Astrocyte (in vitro differentiated cells and primary cell): ENCODE results near the gene C21orf91. TPM values are rescaled to one million over a fixed set of nuclear protein-coding genes. Genes with fewer than 3 reads are reported as not detected.

ENCODE experiments used
- DNase-seq: peaks from one replicate; pipeline ENCODE4 v3.0.0-alpha.2; 2010; ENCODE audit warnings: low read depth
- FAIRE-seq: peaks from 2 replicates; lab custom pipeline; 2011; peaks lifted over from hg19 to GRCh38; lab: Jason Lieb, UNC
- H2AFZ ChIP-seq: 2 replicates; pipeline ENCODE4 v1.6.0; 2012; ENCODE audit warnings: low read depth, low read length, inconsistent platforms
- H3K27ac ChIP-seq: 2 replicates; pipeline ENCODE4 v1.5.1; 2011; ENCODE audit warnings: low read depth, low read length, inconsistent platforms
- H3K27me3 ChIP-seq: 2 replicates; pipeline ENCODE4 v1.6.0; 2011; ENCODE audit warnings: low read length, inconsistent platforms; ENCODE audit not compliant: insufficient read depth
- H3K36me3 ChIP-seq: 2 replicates; pipeline ENCODE4 v1.5.1; 2011; ENCODE audit warnings: low read length, inconsistent platforms; ENCODE audit not compliant: insufficient read depth
- H3K4me1 ChIP-seq: 2 replicates; pipeline ENCODE4 v1.5.1; 2011; ENCODE audit warnings: low read length, inconsistent platforms; ENCODE audit not compliant: insufficient read depth
- H3K4me2 ChIP-seq: 2 replicates; pipeline ENCODE4 v1.6.0; 2012; ENCODE audit warnings: low read length, inconsistent platforms
- H3K4me3 ChIP-seq: 2 replicates; pipeline ENCODE4 v1.5.1; 2011; ENCODE audit warnings: low read depth, mild to moderate bottlenecking, low read length, inconsistent platforms; ENCODE audit not compliant: insufficient read depth
- H3K79me2 ChIP-seq: 2 replicates; pipeline ENCODE4 v1.6.0; 2012; ENCODE audit warnings: mild to moderate bottlenecking, low read length, inconsistent platforms; ENCODE audit not compliant: insufficient read depth
- H3K9ac ChIP-seq: 2 replicates; pipeline ENCODE4 v1.6.0; 2012; ENCODE audit warnings: mild to moderate bottlenecking, low read length, inconsistent platforms
- H3K9me3 ChIP-seq: 2 replicates; pipeline ENCODE4 v1.5.1; 2012; ENCODE audit warnings: low read depth, mild to moderate bottlenecking, low read length, inconsistent platforms; ENCODE audit not compliant: insufficient read depth
- H4K20me1 ChIP-seq: 2 replicates; pipeline ENCODE4 v1.6.0; 2012; ENCODE audit warnings: low read length, inconsistent platforms; ENCODE audit not compliant: insufficient read depth
- H3K27ac Mint-ChIP-seq: one replicate; pipeline ENCODE4 v1.8.0; 2021; ENCODE audit warnings: mild to moderate bottlenecking, mixed read lengths; ENCODE audit not compliant: unreplicated experiment
- H3K27me3 Mint-ChIP-seq: one replicate; pipeline ENCODE4 v1.8.0; 2021; ENCODE audit warnings: low read depth, mixed read lengths; ENCODE audit not compliant: unreplicated experiment
- H3K36me3 Mint-ChIP-seq: one replicate; pipeline ENCODE4 v1.8.0; 2021; ENCODE audit warnings: low read depth, mixed read lengths; ENCODE audit not compliant: unreplicated experiment
- H3K4me1 Mint-ChIP-seq: one replicate; pipeline ENCODE4 v1.8.0; 2021; ENCODE audit warnings: low read depth, mixed read lengths; ENCODE audit not compliant: unreplicated experiment
- H3K4me3 Mint-ChIP-seq: one replicate; pipeline ENCODE4 v1.8.0; 2021; ENCODE audit warnings: mild to moderate bottlenecking, moderate library complexity, mixed read lengths; ENCODE audit not compliant: unreplicated experiment
- H3K9me3 Mint-ChIP-seq: one replicate; pipeline ENCODE4 v1.8.0; 2021; ENCODE audit warnings: mild to moderate bottlenecking, mixed read lengths; ENCODE audit not compliant: unreplicated experiment
- CTCF ChIP-seq: IDR thresholded peaks from 2 replicates; pipeline ENCODE4 v1.5.1; 2011; ENCODE audit warnings: low read depth, mild to moderate bottlenecking, inconsistent platforms, low read length, moderate library complexity; ENCODE audit not compliant: insufficient read depth
- EZH2 ChIP-seq: IDR thresholded peaks from 2 replicates; pipeline ENCODE4 v1.6.1; 2012; ENCODE audit warnings: mild to moderate bottlenecking, low read length, inconsistent platforms; ENCODE audit not compliant: insufficient read depth
- total RNA-seq: library from RNA; stranded (reverse); gene quantifications from 2 replicates; pipeline ENCODE4 v1.2.1, GENCODE V29; 2021

Gene C21orf91
- total RNA-seq, 1 donor from 2014 or later = 31.9 TPM

GRCh38 chr21:17785403-17785788 is 33.8 kb downstream of the C21orf91 start:
- Mint-ChIP-seq H3K4me3 (no peak overlapping the region), H3K27ac (no peak overlapping the region), H3K36me3 (peaks cover 48% of the 10 kb centered on the region), H3K27me3 (no peaks in the 10 kb centered on the region), H3K9me3 (peaks cover 3% of the 10 kb centered on the region), H3K4me1 (peaks cover 8% of the 10 kb centered on the region)
- DNase-seq (no peak), FAIRE-seq (no peak)
- Histone ChIP-seq H3K4me1 (no peaks in the 10 kb centered on the region), H3K27me3 (no peaks in the 10 kb centered on the region), H4K20me1 (no peaks in the 10 kb centered on the region), H3K9me3 (no peaks in the 10 kb centered on the region), H3K4me3 (no peak overlapping the region), H2AFZ (no peak overlapping the region), H3K36me3 (no peaks in the 10 kb centered on the region), H3K79me2 (no peaks in the 10 kb centered on the region), H3K9ac (no peak overlapping the region), H3K4me2 (no peak overlapping the region), H3K27ac (no peak overlapping the region)
- TF ChIP-seq EZH2 (no peak), CTCF (no peak)

DNA sequence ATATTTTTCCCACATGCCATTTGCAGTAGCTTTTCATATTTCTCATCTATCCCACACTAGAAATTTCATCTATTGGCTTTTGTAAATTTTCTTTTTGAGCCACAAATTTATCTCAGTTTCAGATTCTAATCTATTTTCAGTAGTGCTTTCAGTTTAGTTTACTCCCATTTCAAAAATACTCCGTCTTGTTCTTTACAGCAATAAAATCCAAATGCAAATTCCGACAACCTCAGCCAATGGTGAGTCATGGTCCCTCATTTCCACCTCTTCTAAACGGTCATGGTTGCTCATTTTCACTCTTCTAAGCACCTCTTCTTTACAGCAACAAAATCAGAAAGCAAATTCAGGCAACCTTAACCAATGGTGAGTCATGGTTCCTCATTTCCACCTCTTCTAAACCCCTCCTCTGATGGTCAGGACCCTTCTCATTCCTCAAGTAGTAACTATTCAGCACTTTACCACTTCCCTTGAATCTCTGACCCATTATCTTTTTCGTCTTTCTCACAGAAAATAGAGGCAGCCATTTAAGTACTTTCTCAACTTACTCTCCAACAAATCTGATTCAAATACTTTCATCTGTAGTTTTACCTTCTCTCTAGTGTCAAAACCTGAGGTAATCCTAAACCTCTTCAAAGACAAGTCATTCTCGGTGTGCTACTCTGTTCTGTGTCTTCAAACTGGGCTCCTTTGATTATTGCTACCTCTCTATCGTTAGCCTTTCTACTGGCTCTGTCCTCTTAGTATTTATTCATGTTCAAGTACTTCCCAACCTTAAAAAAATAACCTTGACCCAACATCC is 34.4 kb downstream of the C21orf91 start:
- Histone ChIP-seq H3K79me2 (no peaks in the 10 kb centered on the region), H3K36me3 (no peaks in the 10 kb centered on the region), H2AFZ (no peak overlapping the region), H3K9me3 (no peaks in the 10 kb centered on the region), H3K4me1 (no peaks in the 10 kb centered on the region), H3K27ac (no peak overlapping the region), H3K4me2 (peak overlapping the region; percentile 11), H3K27me3 (no peaks in the 10 kb centered on the region), H3K4me3 (no peak overlapping the region), H4K20me1 (no peaks in the 10 kb centered on the region), H3K9ac (no peak overlapping the region)
- peaks cover 3% of the 10 kb centered on the region for H3K9me3 Mint-ChIP-seq
- peak; percentile 77 for DNase-seq
- H3K27ac Mint-ChIP-seq = no peak overlapping the region
- no peak for FAIRE-seq
- no peak overlapping the region for H3K4me3 Mint-ChIP-seq
- peaks cover 8% of the 10 kb centered on the region for H3K4me1 Mint-ChIP-seq
- TF ChIP-seq EZH2 (no peak), CTCF (no peak)
- H3K27me3 Mint-ChIP-seq = no peaks in the 10 kb centered on the region
- H3K36me3 Mint-ChIP-seq = peaks cover 48% of the 10 kb centered on the region

DNA sequence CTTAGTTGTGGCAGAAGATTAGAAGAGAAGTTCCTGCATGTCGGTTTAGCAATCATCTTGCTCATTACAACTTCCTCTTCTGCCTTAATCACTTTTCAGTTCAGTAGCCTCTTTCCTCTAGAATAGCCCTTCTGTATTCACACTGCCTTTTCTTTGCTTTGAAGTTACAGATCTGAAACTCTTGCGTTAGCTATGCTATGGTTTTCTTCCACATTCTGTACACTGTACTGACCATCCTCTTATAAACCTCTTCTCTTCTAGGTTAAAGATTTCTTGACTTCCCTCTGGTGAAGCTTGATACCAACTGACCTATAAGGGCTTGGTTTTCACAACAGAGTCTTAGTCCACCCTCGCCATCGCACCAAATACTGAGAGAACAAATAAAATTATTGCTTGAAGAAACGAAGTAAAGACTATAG is 35.0 kb downstream of the C21orf91 start:
- H3K4me3 ChIP-seq = no peak overlapping the region
- FAIRE-seq (no peak), DNase-seq (no peak)
- no peaks in the 10 kb centered on the region for H4K20me1 ChIP-seq
- no peaks in the 10 kb centered on the region for H3K9me3 ChIP-seq
- H3K27me3 ChIP-seq = no peaks in the 10 kb centered on the region
- Mint-ChIP-seq H3K36me3 (peaks cover 48% of the 10 kb centered on the region), H3K27ac (no peak overlapping the region), H3K9me3 (peaks cover 3% of the 10 kb centered on the region), H3K4me1 (peaks cover 8% of the 10 kb centered on the region), H3K4me3 (no peak overlapping the region), H3K27me3 (no peaks in the 10 kb centered on the region)
- no peak overlapping the region for H3K27ac ChIP-seq
- H3K36me3 ChIP-seq = no peaks in the 10 kb centered on the region
- no peak overlapping the region for H2AFZ ChIP-seq
- peak overlapping the region; percentile 11 for H3K4me2 ChIP-seq
- TF ChIP-seq EZH2 = no peak
- no peak for TF ChIP-seq CTCF
- no peak overlapping the region for H3K9ac ChIP-seq
- no peaks in the 10 kb centered on the region for H3K79me2 ChIP-seq
- no peaks in the 10 kb centered on the region for H3K4me1 ChIP-seq
